HG03571 (cell line): ENCODE measurements around the gene FSCN2.
"Not testable (repeated sequence)": the region's sequence is repeated elsewhere in the genome, so short reads cannot be mapped to it uniquely, and the experiment has no call there.

Experiments used
- ATAC-seq: cut with Tn5 transposase; IDR thresholded peaks from one replicate; pipeline ENCODE4 v1.9.1; 2021; ENCODE audit not compliant: unreplicated experiment

The FSCN2 gene

GRCh38 chr17:81573794-81574642 is 45.8 kb downstream of the FSCN2 start:
- no peak for ATAC-seq

- ATAC-seq = no peak
Measured at GRCh38 chr17:81574643-81574956, 46.4 kb downstream of the FSCN2 start.

GRCh38 chr17:81575836-81576235 is 47.7 kb downstream of the FSCN2 start:
- no peak for ATAC-seq

- ATAC-seq = no peak
Measured at GRCh38 chr17:81576621-81577277, 48.6 kb downstream of the FSCN2 start.

GRCh38 chr17:81577278-81578000 is 49.3 kb downstream of the FSCN2 start:
- ATAC-seq = no peak

- ATAC-seq = no peak
Measured at GRCh38 chr17:81578038-81578441, 49.9 kb downstream of the FSCN2 start.

GRCh38 chr17:81578561-81579225 is 50.5 kb downstream of the FSCN2 start:
- ATAC-seq = no peak

- ATAC-seq = no peak
Measured at GRCh38 chr17:81579298-81579697, 51.1 kb downstream of the FSCN2 start.

GRCh38 chr17:81579821-81580321 is 51.7 kb downstream of the FSCN2 start:
- no peak for ATAC-seq

GRCh38 chr17:81580481-81580880 is 52.3 kb downstream of the FSCN2 start:
- no peak for ATAC-seq

- ATAC-seq = no peak
Measured at GRCh38 chr17:81581758-81582157, 53.6 kb downstream of the FSCN2 start.

GRCh38 chr17:81582341-81582740 is 54.2 kb downstream of the FSCN2 start:
- no peak for ATAC-seq

- no peak for ATAC-seq
Measured at GRCh38 chr17:81582749-81583148, 54.6 kb downstream of the FSCN2 start.

- ATAC-seq = no peak
Measured at GRCh38 chr17:81583589-81584342, 55.6 kb downstream of the FSCN2 start.

- ATAC-seq = not testable (repeated sequence)
Measured at GRCh38 chr17:81584771-81585170, 56.6 kb downstream of the FSCN2 start.

- ATAC-seq = no peak
Measured at GRCh38 chr17:81586096-81586495, 57.9 kb downstream of the FSCN2 start.
